Measurements from ENCODE around the gene G6PC1.

G6PC1 gene

GRCh38 chr17:42946812-42947211, 46.2 kb downstream of the G6PC1 start:
- no peak for DNase-seq

- no peak for DNase-seq
Measured at GRCh38 chr17:42950044-42950783, 49.6 kb downstream of the G6PC1 start.
